GM18508 (cell line): Measurements from ENCODE around the gene ASMTL.
"Not testable (repeated sequence)": the region's sequence is repeated elsewhere in the genome, so short reads cannot be mapped to it uniquely, and the experiment has no call there.

Source experiments
- ATAC-seq: cut with Tn5 transposase; IDR thresholded peaks from one replicate; pipeline ENCODE4 v1.9.1; 2021; ENCODE audit warnings: moderate number of reproducible peaks; ENCODE audit not compliant: insufficient read depth, unreplicated experiment

ASMTL gene

DNA sequence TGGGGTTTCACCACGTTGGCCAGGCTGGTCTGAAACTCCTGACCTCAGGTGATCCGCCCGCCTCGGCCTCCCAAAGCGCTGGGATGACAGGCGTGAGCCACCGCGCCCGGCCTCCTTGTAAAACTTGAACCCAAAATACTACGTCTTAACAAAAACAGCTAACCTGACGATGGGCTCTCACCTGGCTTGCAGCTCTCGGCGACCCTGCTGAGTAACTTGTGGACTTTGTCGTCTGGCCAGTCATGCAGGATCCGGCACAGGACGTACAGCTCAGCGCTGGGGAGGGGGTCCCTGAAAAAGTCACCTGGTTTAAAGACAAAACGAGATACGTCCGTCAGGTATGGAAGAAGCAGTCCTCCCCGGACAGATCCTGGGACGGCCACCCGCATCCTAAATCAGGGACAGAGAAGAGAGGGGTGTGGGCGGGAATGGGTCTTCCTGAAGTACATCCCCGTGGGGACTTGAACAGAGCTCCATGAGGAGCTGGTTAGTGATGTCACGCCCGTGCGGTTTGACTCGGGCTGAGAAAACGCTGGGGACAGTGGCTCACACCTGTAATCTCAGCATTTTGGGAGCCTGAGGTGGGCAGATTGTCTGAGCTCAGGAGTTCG is 40.1 kb downstream of the ASMTL start:
- ATAC-seq, result no peak

DNA sequence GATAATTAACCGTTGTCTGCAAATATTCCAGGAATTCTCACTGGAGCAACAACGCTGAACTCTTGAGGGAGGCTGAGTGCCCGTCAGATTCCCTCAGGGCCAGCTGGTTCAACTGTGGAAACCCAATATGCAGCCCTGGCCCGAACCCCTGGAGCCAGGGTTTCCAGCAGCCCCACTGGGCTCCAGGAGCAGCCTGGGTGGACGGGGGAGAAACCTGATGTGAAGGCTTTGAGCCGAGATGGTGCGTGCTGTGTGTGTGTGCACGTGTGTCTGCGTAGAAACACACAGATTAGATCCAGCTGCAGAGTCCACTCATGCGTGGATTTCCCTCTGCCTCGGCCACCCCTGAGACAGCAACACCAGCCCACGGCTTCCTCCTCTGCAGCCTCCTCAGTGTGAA is 41.4 kb downstream of the ASMTL start:
- no peak for ATAC-seq

DNA sequence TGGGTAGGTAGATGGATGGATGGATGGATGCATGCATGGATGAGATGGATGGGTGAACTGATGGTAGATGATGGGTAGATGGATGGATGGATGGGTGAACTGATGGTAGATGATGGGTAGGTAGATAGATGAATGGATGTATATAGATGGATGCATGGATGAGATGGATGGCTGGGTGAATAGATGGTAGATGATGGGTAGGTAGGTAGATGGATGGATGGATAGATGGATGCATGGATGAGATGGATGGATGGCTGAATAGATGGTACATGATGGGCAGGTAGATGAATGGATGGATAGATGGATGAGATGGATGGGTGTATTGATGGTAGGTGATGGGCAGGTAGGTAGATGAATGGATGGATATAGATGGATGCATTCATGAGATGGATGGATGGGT is 45.7 kb downstream of the ASMTL start:
- ATAC-seq, result no peak

DNA sequence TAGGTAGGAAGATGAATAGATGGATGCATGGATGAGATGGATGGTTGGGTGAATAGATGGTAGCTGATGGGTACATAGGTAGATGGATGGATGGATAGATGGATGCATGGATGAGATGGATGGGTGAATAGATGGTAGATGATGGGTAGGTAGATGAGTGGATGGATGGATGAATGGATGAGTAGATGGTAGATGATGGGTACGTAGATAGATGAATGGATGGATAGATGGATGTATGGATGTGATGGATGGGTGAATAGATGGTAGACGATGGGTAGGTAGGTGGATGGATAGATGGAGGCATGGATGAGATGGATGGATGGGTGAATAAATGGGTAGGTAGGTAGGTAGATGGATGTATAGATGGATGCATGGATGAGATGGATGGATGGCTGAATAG is 46.9 kb downstream of the ASMTL start:
- ATAC-seq, result not testable (repeated sequence)

DNA sequence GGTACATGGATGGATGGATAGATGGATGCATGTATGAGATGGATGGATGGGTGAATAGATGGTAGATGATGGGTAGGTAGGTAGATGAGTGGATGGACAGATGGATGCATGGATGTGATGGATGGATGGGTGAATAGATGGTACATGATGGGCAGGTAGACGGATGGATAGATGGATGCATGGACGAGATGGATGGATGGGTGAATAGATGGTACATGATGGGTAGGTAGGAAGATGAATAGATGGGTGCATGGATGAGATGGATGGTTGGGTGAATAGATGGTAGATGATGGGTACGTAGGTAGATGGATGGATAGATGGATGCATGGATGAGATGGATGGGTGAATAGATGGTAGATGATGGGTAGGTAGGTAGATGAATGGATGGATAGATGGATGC is 48.8 kb downstream of the ASMTL start:
- ATAC-seq, result not testable (repeated sequence)

DNA sequence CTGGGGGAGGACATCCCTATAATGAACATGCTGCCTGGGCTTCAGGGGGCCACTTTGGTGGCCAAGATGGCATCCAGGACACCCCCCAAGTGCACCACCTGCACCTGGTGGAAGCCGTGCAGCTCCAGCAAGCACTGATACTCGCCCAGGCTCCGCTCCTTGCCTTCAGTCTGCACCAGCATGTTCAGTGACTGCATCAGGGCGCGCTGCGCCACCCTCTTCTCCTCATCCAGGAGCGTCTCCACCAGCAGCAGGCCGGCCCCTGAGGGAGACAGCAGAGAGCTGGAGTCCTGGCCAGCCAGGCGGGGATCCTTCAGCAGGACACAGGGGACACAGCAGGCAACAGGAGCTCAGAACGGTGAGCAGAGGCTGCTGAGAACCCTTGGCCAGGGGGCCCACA is 49.5 kb downstream of the ASMTL start:
- ATAC-seq, result no peak

DNA sequence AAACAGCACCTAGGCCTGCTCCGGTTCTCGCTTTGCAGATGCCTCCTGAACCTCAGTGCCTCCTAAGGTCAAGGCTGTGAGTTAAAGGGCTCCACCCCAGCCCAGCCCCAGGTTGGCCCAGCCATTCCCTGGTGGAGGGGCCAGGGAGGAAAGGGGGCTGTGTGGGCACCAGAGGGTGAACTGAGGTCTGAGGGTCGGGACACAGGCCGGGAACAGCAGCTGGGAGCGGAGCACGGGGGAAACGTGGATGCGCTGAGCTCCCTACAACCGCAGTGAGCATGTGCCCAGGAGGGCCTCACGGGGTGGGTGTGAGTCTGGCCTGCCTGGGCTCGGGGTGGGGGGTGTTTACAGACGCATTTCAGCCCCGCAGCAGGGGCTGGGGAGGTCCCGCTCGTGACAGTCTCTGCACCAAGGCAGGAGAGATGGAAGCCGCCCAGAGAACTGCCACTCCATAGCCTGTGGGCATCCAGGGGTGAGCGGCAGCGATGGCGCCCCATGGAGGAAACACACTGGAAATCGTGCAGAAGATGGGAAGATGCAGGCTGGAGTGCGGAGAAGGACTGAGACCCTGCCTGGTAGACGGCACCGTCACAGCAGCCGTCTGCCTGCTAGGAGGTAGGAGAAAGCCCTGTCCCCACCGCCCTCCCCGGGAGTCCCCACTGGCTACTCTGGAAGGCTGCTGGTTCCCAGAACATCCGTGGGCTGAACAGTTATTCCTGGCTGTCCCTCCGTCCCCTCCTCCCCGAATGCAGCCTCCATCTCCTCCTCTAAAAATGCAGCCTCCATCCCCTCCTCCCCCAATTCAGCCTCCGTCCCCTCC is 50.9 kb downstream of the ASMTL start:
- ATAC-seq, result no peak

DNA sequence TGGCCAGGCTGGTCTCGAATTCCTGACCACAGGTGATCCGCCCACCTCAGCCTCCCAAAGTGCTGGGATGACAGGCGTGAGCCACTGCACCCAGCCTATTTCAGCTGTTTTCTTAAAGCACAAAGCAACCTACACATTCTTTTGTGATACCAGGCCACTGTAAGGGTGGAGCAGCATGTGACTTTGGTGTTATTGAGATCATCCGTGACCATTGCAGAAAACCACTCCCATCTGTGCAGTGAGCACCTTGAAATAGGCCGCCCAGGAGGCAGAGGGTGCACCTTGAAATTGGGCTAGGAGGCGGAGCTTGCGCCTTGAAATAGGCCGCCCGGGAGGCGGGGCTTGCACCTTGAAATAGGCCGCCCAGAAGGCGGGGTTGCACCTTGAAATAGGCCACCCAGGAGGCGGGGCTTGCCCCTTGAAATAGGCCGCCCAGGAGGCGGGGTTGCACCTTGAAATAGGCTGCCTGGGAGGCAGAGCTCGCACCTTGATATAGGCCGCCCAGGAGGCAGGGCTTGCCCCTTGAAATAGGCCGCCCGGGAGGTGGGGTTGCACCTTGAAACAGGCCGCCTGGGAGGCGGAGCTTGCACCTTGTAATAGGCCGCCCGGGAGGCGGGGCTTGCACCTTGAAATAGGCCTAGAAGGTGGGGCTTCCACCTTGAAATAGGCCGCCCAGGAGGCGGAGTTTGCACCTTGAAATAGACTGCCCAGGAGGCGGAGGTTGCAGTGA is 51.8 kb downstream of the ASMTL start:
- no peak for ATAC-seq

DNA sequence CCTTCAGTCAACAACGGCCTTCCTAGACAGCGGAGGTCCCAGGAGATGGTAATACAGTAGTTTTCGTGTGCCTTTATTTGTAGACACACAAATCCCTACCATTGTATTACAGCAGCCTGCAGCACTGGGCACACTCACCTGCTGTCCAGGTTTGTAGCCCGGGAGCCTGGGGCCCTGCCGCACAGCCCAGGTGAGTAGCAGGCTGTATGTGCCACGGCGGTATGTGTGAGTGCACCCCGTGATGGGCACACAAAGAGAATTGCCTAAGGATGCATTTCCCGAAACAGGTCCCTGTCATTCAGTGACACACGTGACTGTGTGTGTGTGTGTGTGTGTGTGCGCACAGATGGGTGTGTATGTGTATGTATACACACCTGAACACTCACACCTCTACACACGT is 52.7 kb downstream of the ASMTL start:
- ATAC-seq, result no peak

DNA sequence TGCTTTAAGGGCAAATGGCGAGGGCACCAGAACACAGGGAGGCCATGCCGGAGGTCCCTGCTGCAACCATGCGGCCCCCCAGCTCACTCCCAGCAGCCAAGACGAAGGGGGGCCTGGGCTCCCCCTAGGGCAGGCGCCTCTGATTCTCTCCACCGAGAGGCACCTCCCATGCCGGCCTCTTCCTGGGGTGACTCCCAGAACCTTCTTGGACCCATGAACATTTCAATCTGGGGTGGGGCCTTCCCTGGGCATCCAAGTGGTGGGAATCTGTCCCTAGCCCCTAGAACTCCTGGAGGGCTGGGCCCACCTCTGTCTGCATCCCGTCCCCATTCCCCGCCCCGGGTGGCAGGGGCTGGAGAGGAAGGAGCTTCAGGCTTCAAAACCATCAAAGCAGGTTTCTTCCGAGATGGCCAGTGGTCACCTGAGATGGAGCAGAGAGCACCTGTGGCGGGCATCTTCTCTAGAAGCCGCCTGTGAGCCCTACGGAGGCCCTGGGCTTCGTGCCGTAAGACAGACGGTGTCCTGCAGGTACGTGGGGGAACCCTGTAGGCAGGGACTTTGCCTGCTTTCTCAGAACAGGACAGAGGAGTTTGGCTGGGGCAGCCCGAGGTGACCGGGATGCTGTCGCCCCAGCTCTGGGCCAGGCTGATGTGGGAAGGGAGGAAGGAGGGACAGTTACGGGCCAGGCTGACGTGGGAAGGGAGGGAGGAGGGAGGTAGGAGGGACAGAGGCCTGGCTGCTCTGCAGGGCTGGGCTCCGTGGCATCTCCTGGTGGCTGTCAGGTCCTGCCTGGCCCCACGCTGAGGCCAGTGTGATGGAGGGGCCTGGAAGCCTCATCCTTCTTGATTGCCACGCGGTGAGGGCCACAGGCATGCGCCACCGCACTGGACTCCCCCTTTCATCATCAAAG is 54.0 kb downstream of the ASMTL start:
- no peak for ATAC-seq

DNA sequence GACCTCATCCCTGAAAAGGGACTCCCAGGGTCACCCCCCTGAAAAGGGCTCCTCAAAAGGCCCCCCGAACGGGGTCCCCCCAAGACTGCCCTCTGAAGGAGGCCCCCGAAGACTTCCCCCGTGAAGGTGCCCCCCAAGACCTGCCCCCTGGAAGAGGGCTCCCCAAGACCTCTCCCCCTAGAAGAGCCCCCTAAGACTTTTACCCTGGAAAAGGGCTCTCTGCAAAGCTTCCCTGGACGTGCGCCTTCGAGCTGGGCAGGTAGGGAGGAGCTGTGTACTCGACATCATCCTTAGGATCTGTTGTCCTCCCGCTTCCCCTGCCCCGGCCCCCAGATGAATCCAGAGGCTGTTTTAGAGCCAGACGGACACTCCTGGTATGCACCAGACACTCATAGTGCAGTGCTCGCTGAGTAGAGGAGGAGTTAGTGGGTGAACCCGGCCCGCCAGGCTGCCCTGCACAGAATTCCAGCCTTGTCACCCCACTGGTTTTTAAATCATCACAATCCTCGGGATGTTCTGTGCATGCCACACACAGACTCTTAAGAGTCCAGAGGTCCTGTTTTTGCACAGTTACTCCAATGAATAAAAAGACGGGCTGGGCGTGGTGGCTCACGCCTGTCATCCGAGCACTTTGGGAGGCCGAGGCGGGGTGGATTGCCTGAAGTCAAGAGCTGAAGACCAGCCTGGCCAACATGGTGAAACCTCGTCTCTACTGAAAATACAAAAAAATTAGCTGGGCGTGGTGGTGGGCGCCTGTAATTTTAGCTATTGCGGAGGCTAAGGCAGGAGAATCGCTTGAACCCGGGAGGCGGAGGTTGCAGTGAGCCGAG is 55.1 kb downstream of the ASMTL start:
- no peak for ATAC-seq

DNA sequence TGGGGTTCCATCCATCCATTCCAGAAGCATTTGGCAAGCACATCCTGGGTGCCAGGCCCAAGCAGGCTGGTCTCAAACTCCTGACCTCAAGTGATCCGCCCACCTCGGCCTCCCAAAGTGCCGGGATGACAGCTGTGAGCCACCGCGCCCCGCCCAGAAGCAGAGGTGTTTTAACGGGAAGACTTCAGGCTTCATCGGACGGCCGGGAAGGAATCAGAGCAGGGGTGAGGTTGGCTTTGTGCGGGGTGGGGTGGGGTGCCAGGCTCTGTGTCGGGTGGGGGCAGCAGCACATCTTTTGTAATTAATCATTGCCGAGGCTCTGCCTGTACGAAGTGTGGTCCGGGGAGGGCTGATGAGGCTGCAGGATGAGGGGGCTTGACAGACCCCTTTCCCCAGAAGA is 55.7 kb downstream of the ASMTL start:
- no peak for ATAC-seq

DNA sequence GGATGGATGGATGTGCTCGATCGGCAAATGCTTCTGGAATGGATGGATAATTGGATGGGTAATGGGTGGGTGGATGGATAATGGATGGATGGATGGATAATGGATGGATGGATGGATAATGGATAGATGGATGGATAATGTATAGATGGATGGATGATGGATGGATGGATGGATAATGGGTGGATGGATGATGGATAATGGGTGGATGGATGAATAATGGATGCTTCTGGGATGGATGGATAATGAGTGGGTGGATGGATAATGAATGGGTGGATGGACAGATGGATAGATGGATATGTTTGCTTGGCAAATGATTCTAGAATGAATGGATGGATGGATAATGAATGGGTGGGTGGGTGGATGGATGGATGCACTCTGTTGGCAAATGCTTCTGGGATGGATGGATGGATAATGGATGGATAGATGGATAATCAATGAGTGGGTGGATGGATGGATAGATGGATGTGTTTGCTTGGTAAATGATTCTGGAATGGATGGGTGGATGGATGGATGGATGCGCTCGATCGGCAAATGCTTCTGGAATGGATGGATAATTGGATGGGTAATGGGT is 57.0 kb downstream of the ASMTL start:
- ATAC-seq, result no peak

DNA sequence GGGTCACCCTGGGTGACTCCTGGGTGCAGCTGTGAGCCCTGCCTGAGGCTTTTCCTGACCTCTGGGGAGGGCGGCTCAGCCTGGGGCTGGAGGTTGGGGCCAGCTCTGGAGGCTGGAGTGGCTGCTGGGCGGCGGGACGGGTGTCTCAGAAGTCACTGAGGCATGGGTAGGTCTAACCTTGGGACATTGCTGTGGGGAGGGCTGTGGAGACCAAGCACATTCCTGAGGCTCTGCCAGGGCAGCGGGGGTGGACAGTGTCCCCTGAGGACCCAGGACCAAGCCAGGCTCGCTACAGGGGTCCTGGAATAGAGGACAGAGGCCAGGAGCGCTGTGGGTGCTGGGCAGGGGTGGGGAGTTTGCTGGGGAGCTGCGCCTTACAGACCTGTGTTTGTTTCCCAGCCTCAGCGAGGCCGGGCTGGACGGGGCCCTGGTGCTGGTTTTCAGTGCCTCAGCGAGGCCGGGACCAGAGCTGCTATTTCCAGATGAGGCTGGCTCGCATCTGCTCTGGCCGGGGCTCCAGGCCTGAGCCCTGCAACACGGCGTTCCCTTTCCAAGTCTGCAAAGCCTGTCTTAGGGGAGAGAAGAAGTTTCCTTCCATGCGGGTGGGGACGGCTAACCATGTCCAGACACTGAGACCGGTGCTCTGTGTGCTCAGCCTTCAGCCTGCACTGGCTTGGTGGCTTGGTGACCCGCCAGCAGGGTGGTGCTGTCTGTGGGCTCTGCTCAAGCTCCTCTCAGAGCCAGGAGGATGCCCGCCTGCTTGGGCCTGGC is 57.8 kb downstream of the ASMTL start:
- no peak for ATAC-seq

DNA sequence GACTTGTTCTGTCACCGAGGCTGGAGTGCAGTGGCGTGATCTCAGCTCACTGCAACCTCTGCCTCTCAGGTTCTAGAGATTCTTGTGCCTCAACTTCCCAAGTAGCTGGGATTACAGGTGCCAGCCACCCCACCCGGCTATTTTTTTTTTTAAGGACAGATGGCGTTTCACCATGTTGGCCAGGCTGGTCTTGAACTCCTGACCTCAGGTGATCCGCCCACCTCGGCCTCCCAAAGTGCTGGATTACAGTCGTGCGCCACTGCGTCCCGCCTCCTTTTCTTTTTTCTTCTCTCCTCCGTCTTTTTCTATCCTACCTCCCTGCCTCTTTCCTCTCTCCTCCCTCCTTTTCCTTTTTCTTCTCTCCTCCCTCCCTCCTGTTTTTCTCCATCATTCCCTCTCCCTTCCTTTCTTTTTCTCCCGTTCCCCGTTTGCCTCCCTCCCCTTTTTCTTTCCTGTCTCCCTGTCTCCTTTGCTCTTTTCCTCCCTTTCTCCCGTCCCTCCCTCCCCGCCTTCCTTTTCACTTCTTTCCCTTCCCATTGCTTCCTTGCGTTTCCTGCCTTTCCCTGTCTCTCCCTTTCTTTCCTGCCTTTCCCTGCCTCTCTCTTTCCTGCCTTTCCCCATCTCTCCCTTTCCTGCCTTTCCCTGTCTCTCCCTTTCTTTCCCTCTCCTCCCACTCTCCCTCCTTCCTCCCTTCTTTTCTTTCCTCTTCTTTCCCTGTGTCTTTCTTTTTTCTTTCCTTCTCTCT is 58.7 kb downstream of the ASMTL start:
- ATAC-seq, result no peak

DNA sequence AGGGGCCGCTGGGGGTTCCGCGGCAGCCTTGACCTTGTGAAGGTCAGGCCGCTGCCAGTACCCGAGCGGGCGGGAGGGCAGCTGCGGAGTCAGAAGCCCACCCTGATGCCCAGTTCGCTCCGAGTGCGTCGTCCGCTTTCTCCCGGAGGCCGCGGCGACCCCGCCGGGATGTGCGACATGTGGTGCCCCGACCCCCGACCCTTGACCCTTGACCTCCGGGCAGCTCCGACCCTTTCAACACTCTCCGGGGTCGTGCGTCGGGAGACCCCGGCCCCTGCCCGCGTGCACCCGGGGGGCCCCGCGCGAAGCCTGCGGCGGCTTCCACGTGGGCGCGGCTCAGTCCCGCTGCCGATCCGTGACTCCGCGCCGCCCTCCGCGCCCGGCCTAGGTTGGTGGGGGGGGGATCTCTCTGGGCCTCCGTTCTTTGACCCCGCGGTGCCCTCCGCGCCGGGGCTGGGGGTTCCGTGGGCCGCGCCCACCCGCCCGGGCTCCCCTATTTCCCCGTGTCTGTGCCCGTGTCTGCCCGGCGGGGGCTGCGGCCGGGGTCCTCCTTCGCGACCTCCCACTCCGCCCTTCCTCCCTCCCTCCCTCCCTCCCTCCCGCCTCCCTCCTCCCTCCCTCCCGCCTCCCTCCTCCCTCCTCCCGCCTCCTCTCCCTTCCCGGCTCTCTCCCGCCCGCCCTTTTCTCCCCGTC is 60.2 kb downstream of the ASMTL start:
- no peak for ATAC-seq

DNA sequence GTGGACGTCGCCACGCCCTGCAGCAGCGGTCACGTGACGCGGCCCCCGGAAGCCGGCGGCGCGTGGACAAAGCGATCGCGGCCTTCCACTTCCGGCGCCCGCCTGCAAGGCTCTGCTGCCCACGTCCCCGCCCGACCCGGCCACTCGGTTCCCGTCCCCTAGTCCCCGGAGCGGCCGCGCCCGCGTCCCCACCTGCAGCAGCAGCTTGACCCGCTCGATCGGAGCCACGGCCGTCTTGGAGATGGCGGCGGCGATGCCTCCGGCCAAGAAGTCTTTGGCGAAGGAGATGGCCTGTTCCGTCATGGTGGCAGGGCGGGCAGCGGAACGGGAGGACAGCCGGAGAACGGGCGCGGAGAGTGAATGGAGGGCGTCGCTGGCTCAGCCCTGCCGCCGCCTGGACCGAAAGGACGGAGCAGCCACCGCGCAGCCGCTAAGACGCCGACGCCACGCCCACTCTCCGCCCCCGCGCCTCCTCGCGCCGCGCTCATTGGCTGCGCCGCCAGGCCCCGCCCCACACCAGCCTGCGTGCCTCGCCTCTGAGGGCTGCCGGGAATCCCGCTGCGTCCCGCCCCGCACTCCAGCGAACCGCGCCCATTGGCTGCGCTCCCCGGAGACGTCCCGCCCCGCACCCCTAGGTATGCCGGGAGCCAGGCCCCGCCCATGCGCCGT is 60.9 kb downstream of the ASMTL start, which contains the start of gene SLC25A6:
SLC25A6 (minus strand) TSS at position 407 of the 669 bp plus-strand sequence; CDS start at position 303, 104 bp downstream.
- peak; percentile 88 for ATAC-seq
